HUES48 (cell line): ENCODE results near the gene CACFD1.

Experiments used
- H3K27ac ChIP-seq: one replicate; pipeline ENCODE4 v1.7.0; 2013; ENCODE audit warnings: low read depth, low read length, inconsistent platforms
- H3K27me3 ChIP-seq: 2 replicates; pipeline ENCODE4 v1.6.1; 2013; ENCODE audit warnings: mild to moderate bottlenecking, low read length; ENCODE audit not compliant: control insufficient read depth, insufficient read depth
- H3K36me3 ChIP-seq: 2 replicates; pipeline ENCODE4 v1.6.1; 2013; ENCODE audit warnings: low read length; ENCODE audit not compliant: control insufficient read depth, insufficient read depth
- H3K4me1 ChIP-seq: 2 replicates; pipeline ENCODE4 v1.6.1; 2013; ENCODE audit warnings: mild to moderate bottlenecking, low read length; ENCODE audit not compliant: control insufficient read depth, insufficient read depth
- H3K4me3 ChIP-seq: 2 replicates; pipeline ENCODE4 v1.5.1; 2013; ENCODE audit warnings: mild to moderate bottlenecking, low read depth, low read length
- H3K9ac ChIP-seq: 2 replicates; pipeline ENCODE4 v1.6.1; 2013; ENCODE audit warnings: mild to moderate bottlenecking, low read depth, low read length, moderate library complexity
- H3K9me3 ChIP-seq: 2 replicates; pipeline ENCODE4 v1.6.1; 2013; ENCODE audit warnings: low read length; ENCODE audit not compliant: control insufficient read depth, insufficient read depth

Gene CACFD1

DNA sequence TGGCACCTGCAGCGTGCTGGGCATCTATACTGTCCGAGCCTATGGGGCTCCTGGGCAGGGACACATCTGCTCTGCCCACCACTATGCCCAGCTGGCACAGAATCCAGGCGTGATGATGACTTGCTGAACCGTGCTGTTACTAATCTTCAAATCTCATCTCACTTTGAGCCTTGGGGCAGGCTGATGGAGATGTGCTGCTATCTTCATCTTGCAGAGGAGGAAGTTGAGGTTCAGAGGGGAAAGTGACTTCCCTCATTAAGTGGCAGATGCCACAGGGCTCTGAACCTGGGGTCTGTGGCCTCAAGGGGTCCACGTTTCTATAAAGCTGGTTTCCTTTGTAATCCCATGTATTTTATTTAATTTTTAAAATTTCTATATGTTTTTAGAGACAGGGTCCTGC lies 14.4 kb downstream of the CACFD1 start:
- no peak overlapping the region for H3K27ac ChIP-seq
- H3K36me3 ChIP-seq, result peaks cover 50% of the 10 kb centered on the region
- no peak overlapping the region for H3K4me3 ChIP-seq
- no peaks in the 10 kb centered on the region for H3K9me3 ChIP-seq
- H3K27me3 ChIP-seq, result no peaks in the 10 kb centered on the region
- peaks cover 7% of the 10 kb centered on the region for H3K4me1 ChIP-seq
- H3K9ac ChIP-seq, result no peak overlapping the region

DNA sequence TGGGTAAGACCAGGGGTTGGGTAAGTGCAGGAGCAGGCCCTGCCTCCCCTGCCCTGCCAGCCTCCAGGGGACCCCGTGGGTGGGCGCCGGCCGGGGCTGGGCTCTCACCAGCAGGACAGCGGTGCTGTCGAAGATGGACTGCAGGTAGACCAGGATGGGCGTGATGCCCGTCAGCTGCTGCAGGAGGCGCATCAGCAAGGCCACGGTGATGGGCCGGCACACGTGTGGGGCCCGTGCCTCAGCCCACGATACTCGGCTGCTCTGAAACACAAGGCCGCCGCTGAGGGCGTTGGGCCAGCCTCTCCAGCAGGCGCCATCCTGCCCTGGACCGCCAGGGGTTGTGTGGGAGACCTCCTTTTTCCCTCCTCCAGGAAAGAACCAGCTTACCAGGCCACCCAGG lies 15.1 kb downstream of the CACFD1 start:
- peaks cover 11% of the 10 kb centered on the region for H3K4me1 ChIP-seq
- no peak overlapping the region for H3K27ac ChIP-seq
- H3K36me3 ChIP-seq, result peaks cover 50% of the 10 kb centered on the region
- H3K27me3 ChIP-seq, result peaks cover 5% of the 10 kb centered on the region
- H3K9ac ChIP-seq, result no peak overlapping the region
- no peaks in the 10 kb centered on the region for H3K9me3 ChIP-seq
- no peak overlapping the region for H3K4me3 ChIP-seq

DNA sequence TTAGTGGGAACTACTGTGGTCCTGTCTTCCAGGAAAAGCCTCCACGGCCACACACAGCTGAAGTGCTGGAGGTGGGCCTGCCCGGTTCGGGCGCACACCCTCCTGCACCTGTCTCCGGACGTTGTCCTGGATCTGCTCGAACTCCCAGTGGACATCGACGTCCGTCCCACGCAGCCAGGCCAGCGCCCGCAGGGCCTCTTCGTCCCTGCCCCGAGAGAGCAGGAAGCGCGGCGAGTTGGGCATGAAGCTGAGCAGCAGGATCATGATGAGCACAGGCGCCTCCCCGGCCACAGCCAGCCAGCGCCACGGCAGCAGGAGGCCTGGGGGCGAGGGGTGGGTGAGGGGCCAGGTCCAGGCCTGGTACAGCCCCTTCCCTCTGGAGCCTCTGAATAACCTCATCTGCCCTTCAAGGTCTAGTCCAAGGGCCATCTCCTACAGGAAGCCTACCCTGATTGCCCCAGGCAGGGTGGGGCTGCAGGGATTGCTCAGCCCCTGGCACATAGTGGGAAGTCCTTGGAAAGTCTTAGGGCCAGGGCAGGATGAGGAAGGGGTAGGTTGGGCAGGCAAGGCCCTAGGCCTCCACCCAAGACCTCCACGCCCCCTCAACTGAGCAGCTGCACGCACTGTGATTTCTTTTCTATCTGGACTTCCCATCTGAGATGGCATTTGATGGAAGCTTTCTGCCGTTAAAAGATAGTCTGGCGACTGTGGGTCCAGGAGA lies 15.7 kb downstream of the CACFD1 start:
- H3K27ac ChIP-seq, result no peak overlapping the region
- H3K36me3 ChIP-seq, result peaks cover 50% of the 10 kb centered on the region

DNA sequence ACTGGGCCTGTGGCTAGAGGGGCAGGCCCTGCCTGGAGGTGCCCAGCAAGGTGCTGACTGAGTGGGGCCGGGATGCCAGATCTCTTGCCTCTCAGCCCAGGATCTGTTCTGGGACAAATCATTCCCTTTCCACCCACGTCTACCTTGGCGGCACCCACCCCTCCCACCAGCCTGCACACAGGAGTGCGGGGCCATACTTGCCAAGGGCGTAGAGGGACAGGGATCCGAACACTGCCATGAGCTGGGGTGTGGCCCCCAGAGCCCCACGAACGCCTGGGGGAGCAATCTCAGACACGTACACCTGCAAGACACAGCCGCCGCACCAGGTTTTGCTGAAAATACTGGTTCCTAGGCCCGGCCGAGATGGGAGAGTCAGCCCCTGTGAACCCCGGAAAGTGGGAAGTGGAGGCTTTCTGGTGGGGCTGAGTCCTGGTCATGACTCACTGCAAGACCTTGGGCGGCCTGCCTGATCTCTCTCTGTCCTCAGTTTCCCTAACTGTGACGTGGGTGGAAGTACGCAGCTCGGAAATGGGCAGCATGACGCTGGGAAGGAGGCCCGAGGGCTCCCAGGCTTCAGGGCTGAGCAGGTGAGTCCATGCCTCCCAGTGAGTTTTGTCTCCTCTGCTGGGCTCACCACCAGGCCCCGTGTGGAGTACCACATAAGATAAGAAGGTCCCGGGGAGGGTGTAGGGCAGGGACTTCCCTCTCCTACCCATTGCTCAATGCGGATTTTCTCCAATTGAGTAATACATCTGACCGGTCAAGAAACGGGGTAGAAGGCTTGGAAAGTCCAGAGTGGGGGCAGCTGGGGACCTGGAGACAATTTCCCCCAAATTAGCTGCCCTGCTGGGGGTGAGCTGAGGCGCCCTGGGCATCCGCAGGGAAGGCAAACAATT lies 16.5 kb downstream of the CACFD1 start:
- Histone ChIP-seq H3K36me3 (peaks cover 50% of the 10 kb centered on the region), H3K9ac (no peak overlapping the region), H3K4me3 (no peak overlapping the region), H3K27me3 (peaks cover 7% of the 10 kb centered on the region), H3K27ac (no peak overlapping the region), H3K9me3 (no peaks in the 10 kb centered on the region), H3K4me1 (peaks cover 11% of the 10 kb centered on the region)

More for the DNA sequence above, 15.7 kb downstream of the CACFD1 start:
- Histone ChIP-seq H3K9me3 (no peaks in the 10 kb centered on the region), H3K27me3 (peaks cover 7% of the 10 kb centered on the region), H3K4me3 (no peak overlapping the region), H3K9ac (no peak overlapping the region), H3K4me1 (peaks cover 11% of the 10 kb centered on the region)

DNA sequence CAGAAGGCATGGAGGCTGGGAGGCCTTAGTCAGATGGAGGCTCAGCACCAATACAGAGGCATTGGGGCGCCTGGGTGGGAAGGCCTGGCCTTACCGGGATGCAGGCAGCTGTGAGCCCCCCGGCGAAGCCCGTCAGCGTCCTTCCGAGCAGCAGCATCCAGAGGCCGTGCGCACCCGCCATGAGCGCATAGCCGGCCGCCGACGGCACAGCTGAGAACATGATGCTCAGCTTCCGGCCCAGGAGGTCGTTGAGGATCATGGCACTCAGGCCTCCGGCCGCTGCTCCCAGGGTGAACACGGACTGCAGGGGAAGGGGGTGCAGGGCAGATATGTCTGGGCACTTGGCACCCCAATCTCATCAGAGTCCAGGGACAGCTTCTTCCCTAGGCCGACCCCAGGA lies 17.2 kb downstream of the CACFD1 start:
- H3K9me3 ChIP-seq, result no peaks in the 10 kb centered on the region
- peaks cover 7% of the 10 kb centered on the region for H3K27me3 ChIP-seq
- no peak overlapping the region for H3K4me3 ChIP-seq
- no peak overlapping the region for H3K9ac ChIP-seq
- H3K27ac ChIP-seq, result no peak overlapping the region
- H3K36me3 ChIP-seq, result peaks cover 44% of the 10 kb centered on the region
- H3K4me1 ChIP-seq, result peaks cover 11% of the 10 kb centered on the region

DNA sequence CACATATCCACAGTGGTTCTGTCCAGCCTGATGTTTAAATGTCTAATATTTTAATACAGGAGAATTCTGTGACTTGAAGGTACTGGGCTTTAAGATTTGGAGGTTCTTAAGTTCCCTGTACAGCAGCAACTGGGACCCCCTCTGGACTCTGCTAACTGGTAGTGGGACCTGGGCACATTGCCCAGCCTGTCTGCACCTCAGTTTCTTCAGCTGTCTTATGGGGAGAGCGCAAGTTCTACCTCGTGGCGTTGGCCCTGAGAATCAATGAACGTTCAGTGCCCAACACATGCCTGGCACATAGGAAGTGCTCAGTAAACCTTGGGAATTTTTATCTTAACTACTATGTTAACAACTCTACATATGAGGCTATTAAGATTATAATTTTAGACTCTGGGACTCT lies 17.7 kb downstream of the CACFD1 start:
- Histone ChIP-seq H3K27me3 (peaks cover 7% of the 10 kb centered on the region), H3K9me3 (no peaks in the 10 kb centered on the region), H3K4me1 (peaks cover 11% of the 10 kb centered on the region), H3K27ac (no peak overlapping the region), H3K36me3 (peaks cover 44% of the 10 kb centered on the region), H3K4me3 (no peak overlapping the region; the same call in 1 of the 2 replicates), H3K9ac (no peak overlapping the region)

DNA sequence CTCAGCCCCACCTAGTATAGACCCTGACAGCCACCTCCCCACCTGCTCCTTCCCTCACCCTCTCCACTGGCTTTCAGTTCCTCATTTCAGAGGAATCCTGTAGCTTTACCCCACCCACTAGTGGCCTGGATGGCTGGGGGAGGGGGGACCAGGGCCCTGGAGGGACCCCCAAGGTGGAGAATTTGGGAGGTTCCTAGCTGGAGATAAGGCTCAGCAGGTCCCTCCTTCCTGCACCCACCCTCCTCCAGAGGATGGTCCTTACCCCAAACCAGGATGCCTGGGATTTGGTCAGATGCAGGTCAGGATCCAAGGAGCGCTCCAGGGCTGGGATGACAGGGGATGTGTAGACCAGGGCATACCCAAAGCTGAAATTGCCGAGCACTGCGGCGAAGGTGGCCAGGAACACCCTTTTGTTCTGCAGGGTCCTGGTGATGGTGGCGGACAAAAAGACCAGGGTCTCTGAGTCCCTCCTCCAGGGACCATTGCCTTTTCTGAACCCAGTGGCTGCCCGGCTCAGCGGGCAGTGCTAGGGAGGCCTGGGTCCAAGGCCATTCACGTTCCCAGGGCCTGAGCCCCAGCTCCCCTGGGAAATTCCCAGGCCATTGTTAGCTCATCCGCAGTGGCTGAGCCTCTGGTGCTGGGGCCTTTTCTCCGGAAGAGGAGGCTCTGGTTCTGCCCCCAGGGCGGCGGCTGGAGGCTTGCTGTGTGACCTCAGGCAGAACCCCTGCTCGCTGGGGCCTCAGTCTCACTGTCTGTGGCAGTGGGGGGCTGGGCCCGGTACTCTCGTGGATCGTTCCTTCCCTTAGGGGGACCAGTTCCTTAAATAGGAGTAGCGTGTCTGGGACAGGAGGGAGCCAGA lies 18.4 kb downstream of the CACFD1 start:
- Histone ChIP-seq H3K36me3 (peaks cover 38% of the 10 kb centered on the region), H3K9me3 (no peaks in the 10 kb centered on the region), H3K27me3 (peaks cover 7% of the 10 kb centered on the region), H3K27ac (peak overlapping the region; percentile 39), H3K4me1 (peaks cover 11% of the 10 kb centered on the region), H3K9ac (peak overlapping the region; percentile 4; the same call in 1 of the 2 replicates), H3K4me3 (peak overlapping the region; percentile 77)

DNA sequence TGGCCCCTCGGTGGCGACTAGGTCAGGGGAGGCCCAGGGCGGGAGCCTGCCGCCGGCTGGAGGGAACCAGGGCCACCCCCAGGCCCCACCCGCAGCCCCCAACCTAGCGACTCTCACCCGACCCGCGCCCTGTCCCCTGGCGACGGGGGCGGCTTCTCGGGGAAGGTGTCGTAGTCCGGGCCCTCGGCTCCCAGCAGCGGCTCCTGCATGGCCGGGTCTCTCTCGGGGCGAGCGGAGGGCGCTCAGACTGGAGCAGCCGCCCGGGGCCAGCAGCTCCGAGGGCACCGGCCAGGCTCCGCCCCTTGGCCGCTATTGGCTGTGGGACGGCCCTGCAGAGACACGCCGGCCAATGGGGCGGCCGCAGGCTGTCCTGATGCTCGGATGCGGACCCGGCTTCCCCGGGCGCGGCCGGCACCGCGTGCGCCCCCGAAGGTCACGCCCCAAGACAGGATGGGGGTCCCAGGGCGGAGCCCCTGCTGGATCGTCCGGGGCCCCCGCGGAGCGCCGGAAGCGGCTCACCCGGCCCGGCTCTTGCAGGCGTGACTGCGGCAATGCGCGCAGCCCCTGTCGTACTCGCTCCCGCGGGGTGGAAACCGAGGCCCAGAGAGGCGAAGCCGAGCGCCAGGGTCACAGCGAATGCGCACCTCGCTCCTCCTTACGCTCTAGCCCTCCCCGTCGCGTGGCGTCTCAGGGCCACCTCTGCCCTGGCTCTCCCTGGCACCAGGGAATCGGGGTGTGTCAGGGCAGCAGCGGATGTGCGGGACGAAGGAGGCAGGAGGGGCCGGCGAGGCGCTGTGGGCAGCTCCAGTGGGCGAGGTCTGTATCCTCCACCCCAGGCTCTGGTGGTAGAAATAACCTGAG lies 19.3 kb downstream of the CACFD1 start, which contains the start of gene SLC2A6:
Gene SLC2A6, minus strand, starts transcription at position 249 of the 861 bp plus-strand sequence. Its CDS starts 40 bp downstream, at position 209.
- Histone ChIP-seq H3K4me3 (peak within 1 kb of the TSS; percentile 77), H3K9me3 (no peaks in the 10 kb centered on the region), H3K4me1 (peaks cover 11% of the 10 kb centered on the region), H3K27ac (peak within 1 kb of the TSS; percentile 39), H3K36me3 (peaks cover 29% of the 10 kb centered on the region), H3K9ac (peak within 1 kb of the TSS; percentile 4; the same call in 1 of the 2 replicates), H3K27me3 (peaks cover 7% of the 10 kb centered on the region)

DNA sequence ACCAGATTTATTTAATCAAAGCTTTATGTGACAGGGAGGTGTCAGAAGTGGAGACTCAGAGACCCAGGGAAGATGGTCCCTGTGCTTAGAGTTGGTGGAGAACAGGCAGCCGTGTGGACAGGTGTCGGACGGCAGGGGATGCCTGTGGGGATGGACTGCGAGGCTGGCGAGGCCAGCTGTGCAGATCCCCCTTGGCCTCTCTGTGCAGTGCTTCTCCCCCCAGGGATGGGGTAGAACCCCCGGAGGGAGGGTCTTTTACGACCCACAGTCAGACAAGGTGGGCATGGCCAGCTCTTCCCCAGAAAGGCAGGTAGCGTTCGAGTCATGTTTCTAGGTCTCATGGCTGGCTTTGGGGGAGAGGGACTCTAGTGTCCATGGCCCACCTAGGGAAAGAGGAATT lies 23.8 kb downstream of the CACFD1 start:
- peaks cover 7% of the 10 kb centered on the region for H3K27me3 ChIP-seq
- no peak overlapping the region for H3K27ac ChIP-seq
- no peaks in the 10 kb centered on the region for H3K36me3 ChIP-seq
- no peaks in the 10 kb centered on the region for H3K9me3 ChIP-seq
- no peak overlapping the region for H3K9ac ChIP-seq
- H3K4me3 ChIP-seq, result no peak overlapping the region
- 0 out of 2 replicates have a peak, but pooled peaks cover 5% of the 10 kb centered on the region for H3K4me1 ChIP-seq
